NCI-H187 treated with DMSO at 0.1 percent for 48 hours (cell line): ENCODE measurements around the gene ELMO1.

Experiments used
- DNase-seq: peaks from one replicate; lab custom pipeline; 2025; lab: John Stamatoyannopoulos, UW

Gene ELMO1

DNA sequence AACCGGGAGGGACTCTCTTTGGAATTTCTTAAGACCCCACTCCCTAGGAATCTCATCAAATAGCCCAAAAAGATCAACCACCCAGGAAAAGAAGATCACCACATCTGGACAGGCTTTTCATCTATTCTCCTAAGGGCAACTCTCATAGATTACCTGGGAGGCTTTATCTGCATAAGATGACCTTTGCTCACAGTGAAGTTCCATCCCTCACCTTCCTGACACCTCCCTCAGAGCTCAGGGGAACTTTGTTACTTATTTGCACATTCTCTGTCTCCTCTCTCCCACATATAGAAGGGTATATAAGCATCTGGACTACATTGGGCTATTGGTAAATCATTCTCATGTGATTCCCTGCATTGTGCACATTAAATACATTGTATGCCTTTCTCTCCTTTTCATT lies 80.1 kb downstream of the ELMO1 start:
- no peak for DNase-seq

DNA sequence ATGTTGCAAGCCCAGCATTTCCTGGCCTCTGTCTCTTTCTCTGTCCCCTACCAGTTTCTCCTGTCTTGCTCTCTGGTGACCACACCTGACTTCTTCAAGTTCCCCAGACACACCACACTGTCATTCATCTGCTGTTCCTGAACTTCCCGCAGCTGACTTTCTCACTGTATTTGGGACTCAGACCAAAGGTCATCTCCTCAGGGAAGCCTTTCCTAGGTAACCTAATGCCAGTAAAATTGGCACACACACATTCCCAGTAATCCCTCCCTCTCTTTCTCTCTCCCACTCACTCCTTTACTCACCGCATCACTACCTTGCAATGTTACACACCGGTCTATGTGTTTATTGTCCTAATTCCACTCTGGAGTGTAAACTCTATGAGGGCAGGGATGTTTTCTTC lies 81.7 kb downstream of the ELMO1 start:
- DNase-seq, result no peak

DNA sequence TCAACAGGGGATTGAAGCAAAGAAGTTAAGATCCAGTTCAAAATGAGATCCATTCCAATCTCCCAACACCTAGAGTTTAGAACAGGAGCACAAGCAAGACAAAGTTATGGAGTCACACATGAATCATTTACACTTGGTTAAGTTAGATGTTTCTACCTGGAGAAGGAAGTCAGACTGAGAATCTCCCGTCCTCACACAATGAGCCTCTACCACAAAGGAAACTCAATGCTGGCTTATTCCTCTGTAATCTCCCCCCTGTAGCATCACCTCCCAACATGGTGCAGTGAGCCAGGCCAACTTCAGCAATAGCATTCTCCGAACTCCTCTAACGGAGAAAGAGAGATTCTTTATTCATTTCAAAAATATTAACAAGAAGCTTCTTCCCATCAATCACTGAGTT lies 82.2 kb downstream of the ELMO1 start:
- no peak for DNase-seq

DNA sequence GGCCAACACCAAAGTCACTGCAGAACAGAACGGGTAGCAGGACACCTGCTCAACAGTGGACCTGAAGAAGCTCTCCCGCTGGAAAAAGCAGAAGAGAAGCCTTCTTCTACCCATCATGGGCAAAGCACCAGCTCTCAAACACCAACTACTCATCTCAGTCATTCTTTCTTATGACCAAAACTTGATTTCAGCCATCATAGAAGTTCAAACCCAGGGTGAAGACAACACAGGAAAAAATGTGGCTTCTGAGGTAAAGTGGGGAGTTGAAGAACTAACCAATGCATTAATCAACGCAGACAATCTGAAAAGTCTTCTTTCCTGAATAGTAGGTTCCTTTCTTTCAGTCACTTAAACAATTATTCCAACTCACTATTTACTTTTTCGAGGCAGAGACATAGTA lies 83.3 kb downstream of the ELMO1 start:
- no peak for DNase-seq

DNA sequence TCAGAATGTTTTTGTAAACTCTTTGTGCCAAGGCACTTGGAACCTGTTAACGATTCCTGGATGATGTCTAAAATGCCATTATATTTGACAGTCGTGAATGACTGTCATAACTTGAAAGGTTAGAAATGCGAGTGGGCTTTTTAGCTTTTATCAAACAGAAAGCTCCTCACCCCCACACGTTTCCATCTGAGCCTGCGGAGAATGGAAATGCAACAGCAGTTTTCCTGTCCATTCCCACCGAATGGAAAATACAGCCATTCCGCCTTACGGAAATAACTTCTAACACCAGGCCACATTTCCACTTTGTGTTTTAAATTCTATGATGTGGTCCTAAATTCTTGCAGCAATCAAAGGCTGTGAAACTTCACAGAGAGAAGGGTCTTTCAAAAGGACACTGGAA lies 83.8 kb downstream of the ELMO1 start:
- DNase-seq, result no peak

DNA sequence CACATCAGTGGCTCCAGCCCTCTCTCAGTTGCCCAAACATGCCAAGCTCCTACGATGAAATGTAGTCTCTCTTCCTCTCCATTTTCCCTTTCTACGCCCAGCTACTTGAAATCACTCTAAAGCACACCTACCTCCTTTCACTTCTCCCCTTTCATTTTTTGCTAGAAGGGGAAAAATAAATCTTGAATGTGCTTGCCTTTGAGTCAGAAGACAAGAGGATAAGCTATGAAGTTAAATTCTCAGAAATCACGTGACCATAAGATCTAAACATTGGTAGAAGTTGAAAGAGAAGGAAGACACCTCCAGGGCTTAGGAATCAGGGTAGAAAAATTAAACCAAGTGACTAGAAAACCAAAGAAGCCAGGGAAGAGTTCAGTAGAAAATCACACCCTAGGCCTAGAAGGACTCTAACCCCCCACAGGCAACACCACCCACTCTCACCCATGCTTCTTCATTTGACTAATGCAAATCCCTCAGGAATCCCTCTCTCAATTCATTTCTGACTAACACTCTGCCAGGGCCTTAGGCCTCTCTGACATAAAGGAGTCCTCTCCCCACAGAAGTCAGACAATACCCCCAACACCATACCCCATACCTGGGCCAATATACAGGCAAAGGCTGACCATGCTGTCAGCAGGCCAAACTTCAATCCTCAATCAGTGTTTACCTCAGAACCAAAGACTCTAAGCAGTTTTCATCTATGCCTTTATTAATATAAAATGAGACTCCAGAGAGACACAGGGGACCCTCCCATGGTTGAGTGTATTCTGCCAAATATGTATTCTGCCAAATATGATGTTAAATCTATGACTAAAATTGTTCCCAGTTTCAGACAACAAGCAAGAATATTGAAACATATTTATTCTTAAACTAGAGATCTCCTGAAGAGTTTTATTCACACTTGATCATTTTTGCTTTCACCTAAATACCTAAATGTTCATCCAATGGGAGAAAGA lies 84.8 kb downstream of the ELMO1 start:
- no peak for DNase-seq

DNA sequence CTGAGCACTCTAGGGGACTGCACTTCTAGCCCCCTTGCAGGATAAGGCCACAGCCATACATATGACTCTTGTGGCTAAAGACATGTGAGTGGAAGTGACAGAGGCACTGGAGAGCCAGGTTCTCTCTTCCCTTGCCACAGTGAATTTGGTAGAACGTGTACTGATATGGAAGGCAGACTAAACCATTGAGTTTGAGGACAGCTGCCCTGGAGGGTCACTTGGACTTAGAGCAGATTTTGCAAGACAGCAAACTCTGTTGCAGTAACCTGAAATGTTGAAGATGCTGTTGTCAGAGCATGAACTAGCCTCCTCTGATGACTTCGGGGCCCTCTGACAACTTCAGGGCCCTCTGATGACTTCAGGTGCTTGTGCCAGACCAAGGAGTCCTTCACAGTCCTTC lies 85.9 kb downstream of the ELMO1 start:
- no peak for DNase-seq

DNA sequence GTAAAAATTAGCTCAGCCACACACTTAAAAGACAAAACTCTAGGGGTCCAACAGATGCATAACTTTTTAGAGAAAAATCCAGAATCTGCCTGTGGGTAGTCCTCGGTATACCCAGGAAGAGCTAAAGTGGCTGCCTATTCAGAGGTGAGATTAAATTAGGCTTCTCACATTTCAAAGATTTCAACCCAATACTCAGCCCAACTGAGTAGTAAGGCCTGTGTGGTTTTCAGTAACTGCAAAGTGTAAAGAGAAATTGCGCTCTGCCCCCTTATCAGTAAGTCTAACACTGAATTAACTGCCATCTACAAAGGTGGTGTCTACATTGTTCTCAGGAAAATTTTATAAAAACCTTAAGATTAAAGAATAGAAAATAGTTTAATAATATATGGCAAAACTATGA lies 88.2 kb downstream of the ELMO1 start:
- no peak for DNase-seq

DNA sequence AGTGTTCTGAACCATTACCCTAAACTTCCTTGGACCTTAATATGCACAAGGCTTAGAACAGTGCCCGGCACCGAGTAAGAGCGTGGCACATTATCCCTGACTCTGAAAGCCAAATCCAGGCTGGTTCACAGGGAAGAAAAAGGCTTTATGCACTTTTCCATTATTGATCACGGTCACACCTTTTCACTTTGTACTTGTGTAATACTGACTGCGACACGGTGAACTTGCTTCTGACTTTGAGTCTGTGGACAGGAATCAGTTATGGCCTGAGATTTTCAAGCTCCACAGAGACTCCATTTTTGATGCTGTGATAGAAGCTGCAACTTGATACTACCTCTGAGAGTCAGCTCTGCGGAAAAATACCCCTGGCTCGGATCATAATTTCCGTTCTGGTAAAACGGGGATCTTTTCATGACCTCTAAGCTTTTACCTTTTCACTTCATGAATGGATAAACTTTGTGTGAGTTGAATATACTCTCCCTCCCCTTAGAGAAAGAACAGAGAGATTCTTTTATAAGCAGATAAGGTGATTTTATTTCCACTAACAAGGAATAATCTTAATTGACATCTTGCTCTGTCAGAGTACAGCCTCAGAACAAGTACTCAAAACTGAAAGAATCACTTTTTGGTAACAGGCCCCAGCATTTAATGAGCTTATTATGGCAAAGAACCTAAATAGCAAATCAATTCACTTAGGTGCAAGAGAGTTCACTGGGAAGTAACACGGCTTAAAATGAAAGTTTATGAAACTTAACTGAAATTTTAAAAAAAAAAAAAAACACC lies 88.8 kb downstream of the ELMO1 start:
- no peak for DNase-seq

DNA sequence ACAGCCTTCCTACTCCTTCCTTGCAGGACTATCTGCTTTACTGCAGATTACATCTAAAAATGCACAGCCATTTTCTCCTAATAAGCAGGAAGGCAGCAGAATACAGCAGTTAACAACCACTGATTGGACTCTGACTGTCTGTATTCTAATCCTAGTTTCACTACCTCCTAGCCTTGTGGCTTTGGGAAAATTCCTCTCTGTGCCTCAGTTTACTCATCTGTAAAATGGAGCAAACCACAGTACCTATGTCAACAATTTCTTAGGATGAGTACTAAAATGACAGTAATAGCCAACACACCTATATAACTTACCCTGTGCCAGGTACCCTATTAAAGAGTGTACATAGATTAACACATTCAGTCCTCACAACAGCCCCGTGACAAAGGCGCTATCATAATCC lies 89.5 kb downstream of the ELMO1 start:
- DNase-seq, result no peak

DNA sequence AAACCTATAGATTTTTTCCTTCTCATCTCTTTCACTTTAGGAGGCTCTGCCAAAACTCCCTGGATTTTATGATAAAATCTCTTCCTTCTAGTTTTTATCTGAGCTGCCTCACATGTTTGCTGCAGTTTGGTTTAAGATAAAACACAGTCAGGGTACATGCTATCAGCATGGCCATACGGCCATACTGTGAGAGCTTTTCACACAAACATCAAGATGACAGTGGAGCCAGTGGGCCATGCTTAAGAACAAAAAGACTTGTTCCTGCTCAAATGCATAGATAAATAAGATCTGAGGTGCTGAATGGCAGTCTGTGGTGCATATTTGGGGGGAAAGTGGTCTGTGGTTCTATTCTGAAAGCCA lies 91.0 kb downstream of the ELMO1 start:
- DNase-seq, result no peak

DNA sequence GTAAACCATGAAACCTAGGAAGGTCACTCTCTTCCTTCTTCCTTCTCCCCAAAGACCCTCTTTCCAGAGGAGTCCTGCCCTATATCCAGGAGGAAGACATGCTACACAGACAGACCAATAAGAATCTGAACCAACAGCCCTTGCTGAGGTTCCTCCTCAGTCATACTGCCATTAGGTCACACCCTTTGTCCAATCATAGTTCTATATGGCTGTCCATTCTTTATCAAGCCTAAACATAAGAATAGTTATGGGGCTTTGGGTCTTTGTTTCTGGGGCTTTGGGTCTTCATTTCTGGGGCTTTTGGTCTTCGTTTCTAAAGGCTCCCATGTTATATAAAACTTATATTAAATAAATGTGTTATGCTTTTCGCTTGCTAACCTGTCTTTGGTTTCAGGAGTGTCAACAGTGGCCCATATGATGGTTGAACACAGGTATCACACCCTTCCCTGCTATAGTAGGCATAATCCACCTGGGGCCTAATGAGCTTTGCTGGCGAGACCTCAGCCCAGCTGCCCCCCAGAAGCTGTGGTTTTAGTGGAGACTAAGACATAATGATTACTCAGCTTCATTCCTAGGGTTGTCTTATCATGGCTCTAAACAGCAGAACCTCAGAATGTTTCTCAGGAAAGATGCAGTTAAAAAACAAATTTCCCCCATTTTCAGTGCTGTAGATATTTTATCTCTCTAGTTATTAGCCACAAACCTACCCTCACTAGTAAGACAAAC lies 91.6 kb downstream of the ELMO1 start:
- no peak for DNase-seq

DNA sequence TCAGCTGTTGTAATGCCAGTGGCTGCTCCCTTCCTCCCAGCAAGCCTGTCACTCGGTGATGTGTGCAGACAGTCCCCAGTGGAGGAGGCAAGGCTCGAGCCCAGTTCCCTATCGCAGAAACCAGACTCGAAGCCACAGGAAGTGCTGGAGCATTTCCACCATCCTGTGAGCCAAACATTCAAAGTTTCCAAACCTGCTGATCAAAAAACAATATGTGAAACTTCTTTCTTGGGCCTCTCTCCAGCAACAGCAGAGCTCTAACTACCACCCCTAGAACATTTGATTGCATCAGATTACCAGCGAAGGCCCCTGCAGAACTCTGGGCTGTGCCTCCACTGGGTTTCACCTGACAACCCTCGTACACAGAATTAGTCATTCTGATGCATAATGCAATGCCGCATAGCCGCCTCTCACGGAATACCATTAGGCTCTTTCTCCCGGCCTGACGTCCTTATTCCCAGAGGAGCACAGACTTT lies 94.0 kb downstream of the ELMO1 start:
- DNase-seq, result no peak

DNA sequence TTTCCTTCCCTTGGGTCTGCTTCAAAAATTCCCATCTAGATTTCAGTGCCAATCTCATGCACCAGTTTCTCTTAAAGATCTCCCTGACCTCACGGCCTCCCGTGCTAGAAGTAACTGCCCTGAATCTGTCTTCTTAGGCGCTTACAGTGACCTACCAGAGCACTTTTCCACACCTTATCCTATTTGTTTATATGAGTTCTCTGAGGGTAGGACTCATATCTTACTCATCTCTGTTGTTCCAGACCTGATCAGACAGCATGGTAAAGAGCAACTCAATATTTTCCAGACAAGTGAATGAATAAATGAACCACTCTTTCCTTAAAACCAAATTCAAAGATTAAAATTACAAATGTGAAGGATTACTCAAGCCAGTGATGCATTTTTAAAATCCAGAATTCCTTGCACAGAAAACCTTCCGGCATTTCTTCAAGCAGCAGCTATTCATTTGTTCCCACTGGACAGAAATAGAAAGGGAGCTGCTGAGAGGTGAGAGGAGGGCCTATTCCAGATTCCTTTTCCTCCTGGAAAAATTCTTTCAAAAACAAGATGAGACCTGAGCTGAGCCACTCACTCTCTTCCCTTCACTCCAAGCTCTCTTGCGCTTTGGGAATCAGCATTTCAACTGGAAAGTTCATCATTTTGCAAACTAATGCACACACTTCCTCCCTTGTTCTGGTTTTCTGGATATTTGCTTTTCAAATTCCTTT lies 94.6 kb downstream of the ELMO1 start:
- no peak for DNase-seq

DNA sequence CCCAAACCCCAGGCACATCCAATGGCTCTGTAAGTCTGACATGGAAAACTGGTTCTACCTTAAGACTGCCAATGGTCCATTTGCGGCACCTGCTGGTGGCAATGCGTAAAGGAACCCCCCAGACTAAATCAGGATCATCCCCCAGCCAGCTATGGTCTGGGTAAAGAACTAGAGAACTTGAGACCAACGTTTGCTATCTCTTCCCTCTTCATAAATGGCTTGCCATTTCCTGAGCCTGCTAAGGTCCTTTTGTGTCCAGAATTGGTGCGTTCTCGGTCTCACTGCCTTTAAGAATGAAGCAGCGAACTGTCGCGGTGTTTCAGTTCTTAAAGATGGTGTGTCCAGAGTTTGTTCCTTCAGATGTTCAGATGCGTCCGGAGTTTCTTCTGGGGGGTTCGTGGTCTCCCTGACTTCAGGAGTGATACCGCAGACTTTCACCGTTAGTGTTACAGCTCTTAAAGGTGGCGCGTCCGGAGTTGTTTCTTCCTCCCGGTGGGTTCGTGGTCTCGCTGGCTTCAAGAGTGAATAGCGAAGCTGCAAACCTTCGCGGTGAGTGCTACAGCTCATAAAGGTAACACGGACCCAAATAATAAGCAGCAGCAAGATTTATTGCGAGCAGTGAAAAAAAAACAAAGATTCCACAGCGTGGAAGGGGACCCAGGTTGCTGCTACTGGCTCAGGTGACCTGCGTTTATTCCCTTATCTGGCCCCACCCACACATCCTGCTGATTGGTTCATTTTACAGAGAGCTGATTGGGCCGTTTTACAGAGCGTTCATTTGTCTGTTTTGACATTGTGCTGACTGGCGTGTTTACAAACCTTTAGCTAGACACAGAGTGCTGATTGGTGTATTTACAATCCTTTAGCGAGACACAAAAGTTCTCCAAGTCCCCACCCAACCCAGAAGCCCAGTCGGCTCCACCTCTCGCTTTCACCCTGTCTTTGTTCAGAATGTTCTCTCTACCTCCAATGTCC lies 95.4 kb downstream of the ELMO1 start:
- DNase-seq, result peak; percentile 29

DNA sequence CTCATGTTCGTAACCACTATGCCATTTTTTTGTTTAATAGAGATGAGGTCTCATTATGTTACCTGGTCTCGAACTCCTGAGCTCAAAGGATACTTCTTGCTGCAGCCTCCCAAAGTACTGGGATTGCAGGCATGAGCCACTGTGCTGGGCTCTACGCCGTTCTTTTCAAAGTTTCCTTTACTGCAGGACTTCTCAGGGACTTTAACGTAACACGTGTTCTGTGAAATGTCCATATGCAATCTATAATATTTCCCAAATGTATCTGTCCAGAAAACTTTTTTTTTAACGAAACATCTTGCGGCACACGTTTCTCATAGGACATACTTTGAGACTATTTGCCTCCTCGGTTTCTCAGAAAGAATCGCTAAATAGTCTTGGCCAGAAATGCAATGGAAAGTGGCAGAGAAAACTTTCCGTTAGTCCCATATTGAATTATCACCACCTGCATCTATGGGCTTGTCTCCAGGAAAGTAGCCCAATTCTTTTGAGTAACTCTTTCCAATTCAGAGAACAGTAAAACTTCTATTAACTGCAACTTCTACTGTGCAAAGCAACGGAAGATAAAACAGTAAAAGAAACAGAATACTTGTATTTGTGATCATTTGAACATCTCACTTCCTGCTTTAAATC lies 96.3 kb downstream of the ELMO1 start:
- DNase-seq, result no peak

DNA sequence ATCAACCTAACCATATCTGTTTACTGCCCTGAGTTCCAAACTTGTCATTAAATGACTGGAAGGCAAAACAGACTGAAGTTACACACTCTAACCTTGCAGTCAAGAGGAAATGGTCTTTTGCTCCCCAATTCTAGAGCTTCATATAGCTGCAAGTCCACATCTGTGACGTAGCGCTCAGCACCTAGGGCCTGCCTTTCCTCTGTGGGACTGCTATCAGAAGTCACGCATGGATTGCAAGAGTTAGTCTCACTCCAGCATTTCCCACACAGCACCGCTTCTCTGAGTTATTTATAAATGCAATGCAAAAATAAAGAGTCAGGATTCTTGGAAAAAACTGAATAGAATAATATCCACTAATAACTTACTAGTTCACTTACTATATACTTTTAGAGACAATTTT lies 96.9 kb downstream of the ELMO1 start:
- no peak for DNase-seq

DNA sequence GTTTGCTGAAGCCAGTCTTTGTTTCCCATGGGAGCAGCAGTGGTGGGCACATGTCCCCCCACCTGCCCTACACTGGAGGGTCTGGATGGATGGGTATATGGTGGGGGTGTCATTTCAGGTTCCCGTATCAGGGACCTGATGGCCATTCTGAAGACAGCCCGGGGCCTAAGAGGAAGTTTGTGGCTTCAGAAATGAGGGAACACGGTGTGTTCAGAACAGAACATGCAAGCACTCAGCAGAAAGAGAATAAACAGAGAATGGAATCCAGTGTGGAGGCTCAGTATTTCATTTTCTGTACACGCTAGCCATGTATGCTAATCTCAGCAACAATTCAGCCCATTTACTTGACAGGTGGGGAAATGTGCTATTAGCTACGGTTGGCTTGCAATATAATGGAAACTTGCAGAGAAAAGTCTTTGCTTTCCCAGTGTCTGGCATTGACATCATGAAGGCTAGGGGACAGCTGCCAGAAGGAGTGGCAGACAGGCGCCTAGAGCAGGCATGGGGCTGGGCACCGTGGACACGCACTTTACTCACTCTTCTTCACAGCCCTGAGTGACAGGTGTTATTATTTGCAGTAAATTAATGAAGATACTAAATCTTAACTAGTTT lies 98.6 kb downstream of the ELMO1 start:
- no peak for DNase-seq

DNA sequence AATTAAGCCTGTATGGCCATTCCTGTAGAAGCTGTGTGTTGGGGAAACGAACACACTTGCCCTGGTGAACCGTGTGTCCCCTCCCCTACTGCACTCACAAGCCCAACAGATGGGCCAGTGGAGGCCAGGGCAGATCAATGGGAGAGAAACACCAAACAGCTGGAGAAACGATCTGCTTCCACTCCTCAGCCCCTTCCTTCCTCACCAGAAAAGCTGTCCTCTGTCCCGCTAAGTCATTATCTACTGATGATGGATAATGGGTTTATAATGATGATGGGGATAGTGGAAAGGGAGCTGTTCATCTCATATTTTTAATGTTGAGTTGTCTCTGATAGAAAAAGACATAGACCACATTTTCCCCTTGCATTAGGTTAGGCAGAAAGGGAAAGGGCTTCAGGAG lies 99.7 kb downstream of the ELMO1 start:
- DNase-seq, result no peak

DNA sequence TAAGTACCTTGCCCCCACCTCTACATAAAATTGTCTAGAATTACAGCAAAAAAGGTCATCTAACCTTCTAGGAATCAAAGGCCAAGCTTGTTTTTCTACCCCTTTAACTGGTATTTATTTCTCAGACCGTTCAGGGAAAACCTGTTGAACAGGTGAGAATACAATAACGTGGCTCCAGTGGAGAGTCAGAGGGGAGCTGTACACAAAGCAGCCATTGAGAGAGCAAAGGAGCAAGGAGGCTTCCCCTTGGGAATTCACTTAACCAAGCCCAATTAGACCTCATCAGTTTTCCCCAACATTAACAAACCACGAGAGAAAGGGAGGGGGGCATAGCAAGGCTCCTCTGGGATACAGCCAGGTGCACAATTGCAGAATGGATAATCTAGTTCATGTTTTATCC lies 101.9 kb downstream of the ELMO1 start:
- peak; percentile 80 for DNase-seq
